D721Med (cell line): ENCODE measurements around the gene KLF2.

Source experiments
- DNase-seq: peaks from one replicate; pipeline ENCODE4 v3.0.0; 2011; ENCODE audit warnings: low spot score; ENCODE audit not compliant: insufficient read length
- FAIRE-seq: peaks from 2 replicates; lab custom pipeline; 2011; peaks lifted over from hg19 to GRCh38; lab: Jason Lieb, UNC
- CTCF ChIP-seq: IDR thresholded peaks from 2 replicates; pipeline ENCODE4 v1.5.1; 2012; ENCODE audit warnings: mild to moderate bottlenecking, control low read depth; ENCODE audit not compliant: insufficient read depth; ENCODE audit errors: missing control alignments

KLF2 gene

GRCh38 chr19:16370641-16371391 is 46.2 kb downstream of the KLF2 start:
- FAIRE-seq (no peak), DNase-seq (no peak)
- TF ChIP-seq CTCF: no peak

DNA sequence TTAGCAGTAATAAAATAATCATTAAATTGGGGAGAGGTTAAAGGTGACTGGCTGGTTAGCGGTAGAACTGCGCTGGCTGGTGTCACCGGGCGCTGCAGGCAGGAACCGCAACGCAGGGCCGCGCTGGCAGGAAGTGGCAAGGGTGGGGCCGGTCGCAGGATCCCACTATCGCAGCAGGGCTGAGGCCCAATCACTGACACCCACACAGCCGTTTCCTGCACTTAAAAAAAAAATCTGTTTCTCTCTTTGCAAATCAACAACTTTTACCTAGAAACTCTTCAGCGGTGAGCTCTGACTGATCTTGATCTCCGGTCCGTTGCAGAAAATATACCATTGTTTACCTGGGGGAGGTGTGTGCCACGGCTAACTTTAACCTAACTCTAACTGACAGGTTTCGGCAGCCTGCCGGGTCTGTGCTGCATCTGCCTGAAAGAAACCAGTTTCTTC is 46.9 kb downstream of the KLF2 start:
- DNase-seq (no peak), FAIRE-seq (no peak)
- no peak for TF ChIP-seq CTCF

- no peak for DNase-seq
- TF ChIP-seq CTCF: no peak
- FAIRE-seq: no peak
Measured at GRCh38 chr19:16372065-16372915, 47.7 kb downstream of the KLF2 start.

GRCh38 chr19:16373079-16373478 is 48.5 kb downstream of the KLF2 start:
- FAIRE-seq (no peak), DNase-seq (no peak)
- no peak for TF ChIP-seq CTCF

DNA sequence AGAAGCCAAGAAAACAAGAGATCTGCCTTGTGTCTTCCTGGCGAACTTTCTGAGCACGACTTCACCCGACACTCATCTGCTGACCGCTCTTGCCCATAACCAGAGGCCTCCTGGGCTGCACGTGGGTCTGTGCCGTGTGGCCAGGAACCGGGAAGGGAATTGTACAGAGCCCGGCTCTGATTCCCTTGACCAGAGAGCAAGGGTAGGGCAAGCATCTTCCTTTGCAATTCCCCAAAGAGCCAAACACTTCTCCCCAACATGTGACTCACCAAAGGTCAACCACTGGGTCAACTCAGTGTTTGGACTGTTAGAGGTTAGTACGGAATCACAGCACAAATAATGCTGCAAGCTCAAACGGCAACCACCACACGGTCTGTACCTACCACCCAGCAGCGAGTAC is 48.9 kb downstream of the KLF2 start:
- no peak for TF ChIP-seq CTCF
- DNase-seq (no peak), FAIRE-seq (no peak)

GRCh38 chr19:16373989-16374388 is 49.4 kb downstream of the KLF2 start:
- no peak for FAIRE-seq
- no peak for DNase-seq
- TF ChIP-seq CTCF: no peak

- no peak for FAIRE-seq
- no peak for TF ChIP-seq CTCF
Measured at GRCh38 chr19:16374436-16374835, 49.8 kb downstream of the KLF2 start.

More at GRCh38 chr19:16374436-16374835, 49.8 kb downstream of the KLF2 start:
- DNase-seq: no peak
